Bronchial epithelial cell (primary cell): ENCODE measurements around the gene GNAI3. TPM values are rescaled to one million over a fixed set of nuclear protein-coding genes. Genes with fewer than 3 reads are reported as not detected.

ENCODE experiments used
- DNase-seq: peaks from one replicate; pipeline ENCODE4 v3.0.0-alpha.2; 2010; ENCODE audit warnings: low read depth
- FAIRE-seq: peaks from 2 replicates; lab custom pipeline; 2011; peaks lifted over from hg19 to GRCh38; lab: Jason Lieb, UNC
- H3K27me3 ChIP-seq: 2 replicates; pipeline ENCODE4 v1.5.1; 2011; ENCODE audit warnings: low read length; ENCODE audit not compliant: control insufficient read depth, insufficient read depth
- H3K36me3 ChIP-seq: 2 replicates; pipeline ENCODE4 v1.5.1; 2011; ENCODE audit warnings: low read length; ENCODE audit not compliant: control insufficient read depth, insufficient read depth
- H3K4me3 ChIP-seq: 2 replicates; pipeline ENCODE4 v1.5.1; 2011; ENCODE audit warnings: mild to moderate bottlenecking, low read depth, low read length, control low read depth
- CTCF ChIP-seq: IDR thresholded peaks from 2 replicates; pipeline ENCODE4 v1.5.1; 2011; ENCODE audit warnings: mild to moderate bottlenecking, moderate library complexity, low read length, control low read depth, inconsistent platforms; ENCODE audit not compliant: insufficient read depth, severe bottlenecking
- total RNA-seq: library from RNA; depleted of rRNA; stranded (reverse); fragments of >200 nt; gene quantifications from 2 replicates; pipeline ENCODE4 v1.2.1, GENCODE V29; 2014

GNAI3 gene
- total RNA-seq, 1 donor from 2014 or later = 18.7 TPM

DNA sequence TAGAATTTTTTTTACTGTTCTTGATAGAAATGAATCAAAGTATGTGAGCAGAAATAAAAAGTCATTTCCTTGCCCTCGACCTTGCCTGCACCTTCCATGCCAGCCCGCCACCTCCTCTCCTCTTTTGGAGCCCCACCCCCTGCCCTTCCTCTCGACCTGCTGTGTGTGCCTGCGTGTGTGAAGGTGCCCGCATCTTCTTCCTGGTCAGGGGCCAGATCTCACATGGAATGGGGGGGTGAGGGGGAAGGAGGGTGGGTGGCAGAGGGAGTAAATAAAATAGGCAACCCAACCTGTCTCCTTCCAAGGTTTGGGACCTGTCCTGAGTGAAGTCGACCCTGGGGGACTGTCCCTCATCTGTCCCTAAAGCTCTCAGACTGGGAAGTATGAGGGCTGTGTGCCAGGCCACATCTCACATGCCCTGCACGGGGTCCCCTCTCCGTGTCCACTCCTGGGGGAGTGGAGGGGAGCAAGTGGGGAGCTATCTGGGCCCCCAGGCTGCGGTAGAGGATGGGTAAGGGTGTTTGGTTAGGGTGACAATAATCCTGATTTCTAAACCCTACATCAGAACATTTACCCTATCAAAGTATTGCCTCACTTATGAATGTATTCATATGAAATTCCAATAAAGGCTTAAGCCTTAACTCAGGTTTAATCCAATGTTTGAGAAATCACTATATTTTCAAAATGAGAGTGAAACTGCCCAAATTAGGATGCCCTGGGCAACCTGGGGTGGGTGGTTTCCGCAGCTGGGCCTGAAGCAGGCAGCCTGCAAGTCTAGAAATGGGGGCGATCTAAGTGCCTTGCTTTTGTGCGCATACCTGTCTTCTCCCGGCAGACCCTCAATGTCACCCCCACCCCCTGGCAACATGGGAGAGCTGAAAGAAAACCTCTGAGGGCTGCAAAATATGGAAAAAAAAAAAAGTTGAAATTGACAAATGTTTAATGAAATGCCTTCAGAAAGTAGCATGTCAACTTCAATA, 86.6 kb downstream of the GNAI3 start:
- FAIRE-seq = no peak
- Histone ChIP-seq H3K27me3 (no peaks in the 10 kb centered on the region), H3K4me3 (no peak overlapping the region), H3K36me3 (peaks cover 12% of the 10 kb centered on the region)
- no peak for TF ChIP-seq CTCF
- DNase-seq = no peak

DNA sequence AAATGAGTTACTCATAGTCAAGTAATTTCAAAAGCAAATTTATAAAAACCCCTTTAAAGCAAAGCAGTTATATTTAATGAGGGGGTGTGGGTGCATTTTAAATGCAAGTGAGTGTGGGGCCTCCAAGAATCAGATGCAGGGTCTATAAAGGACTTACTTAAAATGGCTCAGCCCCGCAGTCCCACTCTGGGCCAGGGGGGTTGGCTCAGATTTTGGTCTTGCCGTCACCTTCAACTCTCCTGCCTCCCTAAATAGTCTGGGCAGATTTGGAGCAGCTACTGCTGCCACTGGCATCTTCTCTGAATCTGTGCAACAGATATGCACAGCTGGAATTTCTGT, 87.4 kb downstream of the GNAI3 start:
- DNase-seq (no peak), FAIRE-seq (no peak)
- peaks cover 8% of the 10 kb centered on the region for H3K36me3 ChIP-seq
- H3K27me3 ChIP-seq = no peaks in the 10 kb centered on the region
- TF ChIP-seq CTCF = no peak
- H3K4me3 ChIP-seq = no peak overlapping the region

DNA sequence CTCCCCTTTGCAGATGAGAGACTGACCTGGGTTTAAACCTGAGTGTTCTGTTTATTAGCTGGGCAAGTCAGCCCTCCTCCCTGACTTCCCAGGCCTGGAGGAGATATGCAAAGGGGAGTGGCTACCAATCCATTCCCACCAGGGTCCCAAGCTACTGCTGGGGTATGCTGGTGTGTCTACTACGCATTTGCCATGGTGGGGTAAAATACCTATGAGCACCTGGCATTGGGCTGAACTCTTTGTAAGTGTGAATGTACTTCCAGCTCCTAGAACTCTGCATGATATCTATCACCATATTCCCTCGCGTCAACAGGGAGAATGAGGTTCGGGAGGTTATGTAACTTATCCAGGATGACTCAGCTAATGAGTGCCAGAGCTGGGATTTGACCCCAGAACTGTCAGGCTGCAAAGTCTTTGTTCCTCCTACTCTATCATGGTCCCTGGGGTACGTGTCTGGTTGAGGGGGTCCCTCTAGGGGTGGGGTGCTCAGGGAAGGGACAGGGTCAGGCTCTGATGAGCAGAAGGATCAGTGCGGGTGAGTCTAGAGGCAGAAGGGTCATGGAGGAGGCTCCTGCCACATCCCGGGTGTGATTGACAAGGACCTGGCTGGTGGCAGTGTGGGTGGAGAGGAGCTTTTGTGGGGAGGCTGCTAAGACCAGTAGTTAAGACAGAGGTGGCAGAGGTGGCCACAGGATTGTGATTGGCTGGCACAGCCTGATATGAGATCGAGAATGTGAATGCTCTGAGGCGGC, 88.0 kb downstream of the GNAI3 start:
- peaks cover 4% of the 10 kb centered on the region for H3K36me3 ChIP-seq
- DNase-seq = peak; percentile 32
- no peak for FAIRE-seq

GRCh38 chr1:109637446-109637845, 89.0 kb downstream of the GNAI3 start:
- DNase-seq (no peak), FAIRE-seq (no peak)

More for the DNA sequence above, 88.0 kb downstream of the GNAI3 start:
- TF ChIP-seq CTCF = no peak
- Histone ChIP-seq H3K4me3 (no peak overlapping the region), H3K27me3 (no peaks in the 10 kb centered on the region)

More at GRCh38 chr1:109637446-109637845, 89.0 kb downstream of the GNAI3 start:
- H3K27me3 ChIP-seq = no peaks in the 10 kb centered on the region
- H3K36me3 ChIP-seq = no peaks in the 10 kb centered on the region
- no peak for TF ChIP-seq CTCF
- no peak overlapping the region for H3K4me3 ChIP-seq
